Pulmonary artery endothelial cell (primary cell): ENCODE results near the gene CCDC148. TPM values are rescaled to one million over a fixed set of nuclear protein-coding genes. Genes with fewer than 3 reads are reported as not detected.

ENCODE experiments used
- DNase-seq: peaks from one replicate; pipeline ENCODE4 v3.0.0-alpha.2; 2011; ENCODE audit warnings: low read depth, low spot score
- total RNA-seq: library from RNA; depleted of rRNA; stranded (reverse); fragments of >200 nt; gene quantifications from 2 replicates; pipeline ENCODE4 v1.2.3, GENCODE V29; 2014

Gene CCDC148
- total RNA-seq, 1 donor from 2014 or later: not detected

DNA sequence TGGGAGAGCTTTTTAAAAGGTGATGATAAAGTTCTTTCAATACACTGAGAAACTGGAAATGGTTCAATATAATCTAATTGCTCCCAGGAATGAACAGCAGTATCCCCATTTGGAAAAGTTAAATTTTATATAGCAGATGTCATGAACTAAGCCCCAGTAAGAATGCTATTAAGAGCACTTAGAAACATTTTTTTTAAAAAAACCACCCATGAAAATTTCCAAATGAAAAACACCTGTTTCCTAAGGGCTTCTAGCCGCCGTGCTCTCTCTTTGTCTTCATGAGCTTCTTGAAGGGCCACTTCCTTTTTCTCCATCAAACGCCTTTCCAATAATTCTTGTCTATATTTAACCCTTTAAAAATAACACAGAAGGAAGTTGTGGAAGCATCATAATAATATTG lies 277.9 kb downstream of the CCDC148 start:
- no peak for DNase-seq

DNA sequence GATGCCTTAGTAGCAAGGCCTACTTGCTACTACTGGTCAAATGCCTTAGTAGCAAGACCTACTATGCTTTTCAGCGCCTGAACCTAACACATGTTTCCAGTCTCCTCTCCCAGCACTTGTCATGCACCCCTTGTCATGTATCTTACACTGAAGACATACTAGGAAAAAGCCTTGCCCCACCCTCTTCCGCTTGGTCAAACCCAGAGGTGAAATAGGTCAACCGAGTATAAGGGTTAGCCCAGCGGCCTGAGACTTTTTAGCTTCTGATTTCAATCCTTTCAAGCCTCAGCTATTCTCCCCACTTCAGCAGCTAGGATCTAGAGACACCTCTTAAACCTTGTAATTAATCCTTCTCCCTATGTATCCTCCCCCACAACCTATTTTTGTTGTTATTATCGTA lies 281.6 kb downstream of the CCDC148 start:
- DNase-seq: no peak

DNA sequence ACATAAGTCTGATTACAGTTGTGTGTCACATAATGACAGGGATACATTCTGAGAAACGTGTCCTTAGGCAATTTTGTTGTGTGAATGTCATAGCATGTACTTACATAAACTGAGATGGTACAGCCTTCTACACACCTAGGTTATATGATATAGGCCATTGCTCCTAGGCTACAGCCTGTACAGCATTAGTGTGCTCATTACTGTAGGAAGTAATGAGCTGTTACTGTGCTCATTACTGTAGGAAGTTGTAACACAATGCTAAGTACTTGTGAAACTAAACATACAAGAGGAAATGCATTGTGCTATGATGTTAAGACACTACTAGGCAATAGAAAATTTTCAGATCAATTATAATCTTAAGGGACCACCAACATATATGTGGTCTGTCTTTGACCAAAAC lies 282.1 kb downstream of the CCDC148 start:
- no peak for DNase-seq

DNA sequence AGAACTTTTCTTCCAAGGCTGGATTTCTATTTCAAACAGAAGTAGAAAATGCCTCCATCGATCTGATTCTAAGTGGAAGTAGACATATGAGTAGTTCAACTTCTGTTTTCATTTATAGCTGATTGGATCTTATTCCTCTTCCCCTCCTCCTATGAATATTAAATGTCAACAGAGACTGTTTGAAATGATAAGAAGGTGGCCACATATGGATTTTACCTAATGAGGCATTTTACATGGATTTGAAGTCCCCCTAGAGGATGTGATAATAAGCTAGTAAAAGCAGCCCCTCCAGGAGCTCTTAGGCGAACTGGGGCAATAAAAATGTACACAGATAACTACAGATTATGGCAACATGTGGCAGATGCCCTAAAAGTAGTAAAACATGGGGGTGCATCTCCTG lies 283.8 kb downstream of the CCDC148 start:
- no peak for DNase-seq

DNA sequence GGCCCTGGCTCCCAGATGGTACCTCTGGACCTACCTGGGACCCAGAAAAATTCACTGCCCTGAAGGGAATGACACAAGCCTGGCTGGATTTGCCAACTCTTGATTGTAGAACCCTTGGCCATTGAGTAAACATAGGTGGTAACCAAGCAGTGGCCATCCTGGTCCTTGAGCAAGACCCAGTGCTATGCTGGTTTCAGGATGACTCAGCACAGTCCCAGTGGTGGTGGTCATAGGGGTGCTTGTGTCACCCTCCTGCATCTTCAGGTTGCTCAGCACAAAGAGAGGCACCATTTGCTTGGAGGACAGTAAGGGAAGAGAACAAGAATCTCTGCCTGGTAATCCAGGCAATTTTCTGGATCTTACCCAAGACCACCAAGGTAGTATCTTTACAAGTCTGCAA lies 302.0 kb downstream of the CCDC148 start:
- DNase-seq: no peak

DNA sequence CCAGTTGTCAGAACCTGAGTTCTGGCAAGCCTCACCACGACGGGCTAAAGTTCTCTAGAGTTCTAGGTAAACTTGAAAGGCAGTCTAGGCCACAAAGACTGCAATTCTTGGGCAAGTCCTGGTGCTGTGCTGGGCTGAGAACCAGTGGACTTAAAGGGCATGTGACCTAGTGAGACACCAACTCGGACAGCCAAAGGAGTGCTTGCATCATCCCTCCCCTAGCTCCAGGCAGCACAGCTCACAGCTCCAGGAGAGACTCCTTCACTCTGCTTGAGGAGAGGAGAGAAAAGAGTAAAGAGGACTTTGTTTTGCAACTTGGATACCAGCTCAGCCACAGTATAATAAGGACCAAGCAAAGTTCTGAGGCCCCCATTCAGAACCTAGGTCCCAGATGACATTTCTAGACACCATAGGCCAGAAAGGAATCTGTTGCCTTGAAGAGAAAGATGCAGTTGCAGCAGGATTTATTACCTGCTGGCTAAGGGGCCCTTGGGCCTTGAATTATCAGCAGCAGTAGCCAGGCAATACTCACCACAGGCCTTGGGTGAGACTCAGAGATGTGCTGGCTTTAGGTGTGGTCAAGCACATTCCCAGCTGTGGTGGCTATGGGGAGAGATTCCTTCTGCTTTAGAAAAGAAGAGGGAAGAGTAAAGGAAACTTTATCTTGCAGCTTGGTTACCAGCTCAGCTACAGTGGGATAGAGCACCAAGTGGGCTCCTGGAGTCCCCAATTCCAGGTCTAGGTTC lies 303.1 kb downstream of the CCDC148 start:
- no peak for DNase-seq

DNA sequence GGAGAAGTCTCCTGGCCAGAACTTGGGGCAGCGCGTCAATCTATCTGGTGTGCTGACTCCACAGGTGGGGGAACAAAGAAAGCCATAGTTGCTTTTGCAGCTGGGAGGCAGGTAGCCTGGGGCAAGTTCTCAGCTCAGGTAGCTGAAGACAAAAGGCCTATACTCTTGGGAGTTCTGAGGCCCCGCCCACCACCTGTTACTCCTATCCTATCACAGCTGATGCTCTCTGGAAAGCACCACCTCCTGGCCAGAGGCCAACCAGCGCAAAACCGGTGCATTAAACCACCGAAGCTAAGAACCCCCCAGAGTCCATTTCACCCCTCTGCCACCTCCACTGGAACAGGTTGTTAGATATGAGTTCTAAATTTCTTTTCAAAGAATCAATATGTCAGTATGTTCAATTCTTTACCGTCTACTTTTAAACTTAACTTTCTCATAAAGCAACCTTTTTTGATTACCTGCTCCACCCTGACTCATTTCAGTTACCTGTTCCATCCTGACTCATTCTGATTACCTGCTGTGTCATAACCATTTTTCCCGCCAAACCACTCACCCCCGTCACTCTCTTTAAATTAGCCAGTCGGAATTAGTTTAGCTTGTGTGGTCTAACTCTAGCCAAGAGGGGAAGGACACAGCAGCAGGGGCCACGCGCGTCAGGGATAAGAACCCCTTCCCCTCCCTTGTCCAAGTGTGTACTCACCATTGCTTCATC lies 311.5 kb downstream of the CCDC148 start:
- no peak for DNase-seq

DNA sequence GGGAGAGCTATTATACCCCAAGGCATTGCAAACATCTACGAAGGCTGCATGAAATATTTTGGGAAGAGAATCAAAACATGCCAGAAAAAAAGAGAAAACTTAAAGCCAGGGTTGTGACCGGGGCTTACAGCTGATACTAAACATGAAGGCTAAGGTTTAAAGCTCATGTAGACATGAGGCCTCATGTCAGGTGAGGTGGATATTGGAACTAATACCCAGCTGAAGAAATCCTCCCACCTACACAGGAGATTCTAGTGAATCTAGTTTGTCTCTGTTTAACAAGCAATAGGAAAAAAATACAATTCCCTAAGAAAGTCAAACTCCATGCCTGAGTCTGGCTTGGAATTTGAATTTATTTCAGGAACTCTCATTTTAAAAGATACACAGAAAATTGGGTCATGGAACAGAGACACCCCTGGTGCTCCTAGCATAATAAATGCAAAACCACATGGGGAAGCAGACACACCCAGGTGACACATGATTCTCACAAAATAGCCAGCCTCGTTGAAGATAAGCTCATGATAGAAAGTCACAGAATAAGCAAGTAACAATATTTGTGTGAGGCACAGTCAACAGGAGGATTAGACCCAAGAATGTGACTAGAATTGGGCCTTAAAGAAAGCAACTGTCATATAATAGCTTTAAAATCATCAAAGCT lies 312.7 kb downstream of the CCDC148 start:
- no peak for DNase-seq

DNA sequence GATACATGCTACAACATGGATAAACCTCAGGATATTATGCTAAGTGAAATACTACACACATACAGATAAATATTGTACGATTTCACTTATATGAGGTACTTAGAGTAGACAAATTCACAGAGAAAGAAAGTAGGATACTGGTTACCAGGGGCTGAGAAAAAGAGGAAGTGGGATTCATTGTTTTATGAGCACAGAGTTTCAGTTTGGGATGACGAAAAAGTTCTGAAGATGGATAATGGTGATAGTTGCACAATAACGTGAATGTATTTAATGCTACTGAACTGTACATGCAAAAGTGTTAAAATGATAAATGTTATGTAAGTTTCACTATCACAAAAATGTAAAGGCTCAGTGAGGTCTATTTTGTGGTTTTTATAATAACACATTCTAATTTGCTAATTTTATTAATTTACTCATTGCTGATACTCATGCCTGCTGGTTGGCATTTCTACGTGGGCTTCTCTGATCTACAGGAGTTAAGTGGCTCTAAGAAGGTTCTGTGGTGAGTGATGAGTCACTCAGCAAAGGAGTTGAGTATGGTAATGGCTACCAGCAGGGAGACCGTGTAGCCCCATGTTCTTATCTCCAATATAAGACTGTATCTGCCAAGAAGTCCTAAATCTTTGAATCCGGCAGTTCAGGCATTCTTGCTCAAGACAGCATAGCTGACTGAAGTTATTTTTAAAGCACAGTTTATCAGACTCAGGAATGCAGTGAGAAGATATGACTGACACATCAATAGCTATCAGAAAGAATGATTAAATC lies 313.8 kb downstream of the CCDC148 start:
- no peak for DNase-seq

DNA sequence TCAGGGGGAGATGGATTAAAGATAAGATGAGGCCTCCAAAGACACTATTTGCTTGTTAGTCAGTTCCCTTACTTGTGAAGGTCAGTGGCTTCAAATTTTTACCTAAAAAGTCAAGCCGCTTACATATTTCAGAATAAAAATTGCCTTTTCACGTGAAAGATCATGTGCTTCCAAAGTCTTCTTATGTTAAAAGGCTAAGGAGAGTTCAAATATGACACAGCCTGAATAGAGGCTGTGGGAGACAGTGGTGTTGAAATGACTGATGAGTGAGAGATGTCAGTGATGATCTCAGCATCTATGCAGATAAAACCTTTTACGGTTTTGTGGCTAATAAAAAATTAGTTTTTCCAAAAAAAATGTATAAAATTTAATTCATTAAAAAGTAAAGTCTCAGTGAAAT lies 314.4 kb downstream of the CCDC148 start:
- no peak for DNase-seq

DNA sequence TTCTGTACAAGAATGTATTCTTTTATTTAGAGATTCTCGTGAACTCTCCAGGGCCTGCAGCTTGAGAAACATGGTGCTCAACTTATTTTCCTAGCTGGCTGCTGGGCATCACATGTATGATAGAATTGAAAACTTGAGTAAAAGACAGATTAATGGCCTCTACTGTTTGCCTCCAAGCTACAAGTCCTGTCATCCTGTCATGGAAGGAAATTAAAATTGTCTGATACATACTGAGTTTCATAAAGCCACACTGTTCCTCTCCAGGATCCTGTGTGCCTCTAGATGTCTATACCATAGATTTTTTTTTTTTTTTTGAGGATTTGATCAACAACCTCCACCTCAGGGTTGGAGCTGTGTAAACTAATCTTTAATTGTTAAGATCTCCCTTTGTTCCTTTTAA lies 316.4 kb downstream of the CCDC148 start:
- no peak for DNase-seq

DNA sequence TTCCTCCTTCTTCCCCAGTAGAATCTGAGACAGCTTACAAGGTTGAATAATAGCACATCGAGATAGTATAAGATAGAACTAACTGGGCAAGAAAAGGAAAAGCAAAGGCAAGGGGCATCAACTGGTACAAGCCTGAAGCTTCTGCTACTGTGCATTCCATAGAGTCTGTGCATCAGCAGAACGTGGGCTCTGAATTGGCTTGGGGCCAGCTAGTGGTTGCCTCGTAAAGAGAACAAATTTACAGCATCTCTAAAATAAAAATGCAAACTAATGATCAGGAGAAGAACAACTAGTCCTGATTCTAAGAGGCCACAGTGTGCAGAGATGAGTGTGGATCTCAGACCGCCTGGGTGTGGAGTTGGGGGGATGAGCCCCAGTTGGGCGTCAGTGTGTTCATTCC lies 318.3 kb downstream of the CCDC148 start:
- no peak for DNase-seq

DNA sequence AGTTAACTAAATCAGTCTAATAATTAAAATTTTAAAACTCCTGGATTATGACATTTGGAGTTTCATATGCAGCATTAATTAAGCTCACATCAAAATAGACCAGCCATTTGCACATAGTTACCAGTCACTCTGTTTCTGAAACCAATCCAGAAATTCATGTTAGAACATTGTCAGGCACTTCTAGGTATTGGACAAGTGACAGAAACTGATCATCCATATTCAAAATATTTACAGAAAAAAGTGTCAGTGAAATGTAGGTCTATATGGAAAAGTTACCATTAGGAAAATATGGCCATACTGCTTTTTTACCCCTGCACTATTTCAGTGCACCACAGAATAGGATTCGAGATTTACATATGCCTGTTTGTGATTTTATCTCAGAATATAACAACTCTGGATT lies 321.5 kb downstream of the CCDC148 start:
- no peak for DNase-seq

DNA sequence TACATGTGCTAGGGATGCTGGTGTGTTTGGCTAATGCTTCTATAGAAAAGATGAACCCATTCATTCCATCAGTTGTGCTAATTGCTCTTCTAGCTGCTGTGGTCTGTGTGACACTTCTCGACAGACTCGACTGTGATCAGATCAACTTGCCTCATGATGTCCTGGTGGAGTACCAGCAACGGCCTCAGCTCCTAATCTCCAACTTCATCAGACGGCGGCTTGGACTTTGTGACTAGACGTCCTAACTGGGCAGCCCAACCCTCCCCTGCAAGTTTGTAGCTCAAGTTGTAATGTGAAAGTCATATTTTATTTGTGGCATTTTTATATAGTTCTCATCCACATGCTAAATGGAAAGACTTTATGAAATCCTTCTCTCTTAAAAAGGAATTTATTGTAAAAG lies 321.9 kb downstream of the CCDC148 start:
- DNase-seq: no peak

DNA sequence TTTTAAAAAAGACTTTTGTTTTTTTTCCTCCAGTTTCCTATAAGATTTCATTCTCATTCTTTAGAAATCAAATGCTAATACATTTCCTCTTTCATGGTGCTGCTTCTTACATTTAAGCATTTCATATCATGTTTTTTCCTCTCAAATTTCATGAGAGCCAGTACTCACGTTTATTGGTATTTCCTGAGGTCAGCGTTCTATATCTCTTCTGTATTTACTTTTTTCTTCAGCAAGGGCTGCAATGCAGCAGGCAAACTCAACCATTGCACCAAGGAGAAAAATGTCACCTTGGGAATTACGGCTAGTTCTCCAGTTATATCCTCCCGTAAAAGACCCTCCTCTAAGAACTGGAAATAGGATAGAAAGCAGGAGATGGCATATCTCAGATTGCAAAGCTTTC lies 322.5 kb downstream of the CCDC148 start:
- no peak for DNase-seq

DNA sequence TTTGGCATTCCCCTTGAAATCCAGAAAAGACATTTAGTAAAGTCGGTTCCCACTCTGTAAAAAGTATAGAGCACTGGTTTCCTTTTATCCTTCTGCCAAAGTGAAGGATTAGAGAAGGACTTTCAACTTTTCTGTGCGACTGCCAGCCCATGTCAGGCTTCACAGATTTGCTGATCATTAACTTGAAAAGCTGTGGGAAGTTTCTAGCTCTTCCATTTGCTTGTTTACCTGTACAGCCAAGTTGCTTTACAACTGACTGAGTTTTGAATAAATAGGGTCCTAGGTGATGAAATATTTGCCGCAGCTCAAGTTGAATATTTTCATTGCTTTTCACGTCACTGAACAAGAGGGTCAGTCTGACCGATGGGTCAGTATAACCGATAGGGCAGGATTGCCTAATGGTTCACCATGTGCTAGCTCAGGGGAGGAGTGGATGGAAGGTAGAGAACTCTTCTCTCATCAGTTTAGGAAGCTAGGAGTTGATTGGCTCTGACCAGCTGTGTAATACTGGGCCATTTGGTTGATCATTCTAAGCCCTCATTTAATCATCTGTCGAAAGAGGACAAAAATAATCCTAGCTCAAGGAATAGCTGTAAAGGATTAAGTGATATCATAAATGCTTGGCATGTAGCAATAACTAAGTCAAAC lies 324.5 kb downstream of the CCDC148 start:
- no peak for DNase-seq

DNA sequence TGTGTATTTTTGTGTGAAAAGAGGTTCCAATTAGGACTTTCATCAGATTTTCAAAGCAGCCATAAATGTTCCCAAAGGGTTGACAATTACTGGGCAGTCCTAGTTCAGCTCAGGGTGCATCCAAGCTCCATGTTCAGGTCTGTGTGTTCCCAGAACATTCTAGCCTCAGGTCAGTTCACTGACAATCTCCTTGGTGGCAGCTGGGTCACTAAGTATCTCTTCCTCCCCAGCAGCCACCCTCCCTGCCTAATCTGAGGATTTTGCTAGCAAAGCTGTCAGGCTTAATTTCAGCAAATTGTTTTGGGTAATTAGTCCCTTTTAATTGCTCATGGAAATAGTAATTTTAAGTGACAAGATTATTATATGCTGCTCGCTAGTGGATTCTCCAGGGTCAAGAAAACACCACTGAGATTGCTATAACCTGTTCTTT lies 325.1 kb downstream of the CCDC148 start:
- no peak for DNase-seq

DNA sequence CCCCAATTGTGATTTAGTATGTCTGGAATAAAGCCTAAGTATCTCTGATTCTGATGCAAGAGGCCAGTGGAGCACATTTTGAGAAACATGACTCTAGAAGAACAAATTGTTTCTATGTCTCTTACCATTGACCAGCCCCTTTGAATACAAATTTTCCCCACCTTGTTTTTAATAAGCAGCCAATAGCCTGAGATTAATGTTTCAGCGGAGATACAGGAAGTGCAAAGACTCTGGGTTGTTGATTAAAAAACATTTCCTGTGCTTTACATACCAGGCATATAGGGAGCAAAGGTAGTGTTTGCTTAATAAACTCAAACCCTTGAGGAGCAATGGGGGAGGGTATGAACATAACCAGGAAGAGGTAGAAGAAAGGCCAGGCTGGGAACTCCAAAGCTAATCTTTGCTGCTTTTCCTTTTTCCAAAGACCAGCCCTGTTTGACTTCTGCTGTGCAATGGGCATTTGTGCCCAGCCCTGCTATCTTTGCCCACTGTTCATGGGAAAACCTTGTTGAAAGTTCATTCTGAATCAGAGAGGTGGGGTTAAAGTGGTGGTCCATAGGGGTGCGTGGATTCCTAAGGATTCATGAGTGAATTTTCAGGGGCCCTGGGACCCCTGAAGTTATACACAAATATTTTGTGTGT lies 325.6 kb downstream of the CCDC148 start:
- no peak for DNase-seq

DNA sequence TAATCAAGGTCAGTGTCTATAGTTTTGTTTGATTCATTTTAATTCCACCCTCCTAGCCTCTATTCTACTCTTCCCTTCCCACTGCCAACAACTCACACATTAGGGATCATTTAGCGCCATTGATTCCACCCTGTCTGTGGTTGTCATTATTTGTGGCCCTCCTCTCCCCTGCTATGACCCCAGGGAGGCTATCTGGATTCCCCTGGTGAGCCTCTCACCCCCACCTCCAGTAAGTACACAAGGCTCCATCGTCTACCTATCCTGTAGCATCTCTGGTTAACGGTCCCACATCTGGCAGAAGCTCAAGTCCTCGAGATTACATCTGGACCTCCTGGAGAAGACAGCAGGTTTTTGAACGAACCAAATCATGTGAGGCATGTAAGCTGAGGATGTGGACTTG lies 327.5 kb downstream of the CCDC148 start:
- no peak for DNase-seq

DNA sequence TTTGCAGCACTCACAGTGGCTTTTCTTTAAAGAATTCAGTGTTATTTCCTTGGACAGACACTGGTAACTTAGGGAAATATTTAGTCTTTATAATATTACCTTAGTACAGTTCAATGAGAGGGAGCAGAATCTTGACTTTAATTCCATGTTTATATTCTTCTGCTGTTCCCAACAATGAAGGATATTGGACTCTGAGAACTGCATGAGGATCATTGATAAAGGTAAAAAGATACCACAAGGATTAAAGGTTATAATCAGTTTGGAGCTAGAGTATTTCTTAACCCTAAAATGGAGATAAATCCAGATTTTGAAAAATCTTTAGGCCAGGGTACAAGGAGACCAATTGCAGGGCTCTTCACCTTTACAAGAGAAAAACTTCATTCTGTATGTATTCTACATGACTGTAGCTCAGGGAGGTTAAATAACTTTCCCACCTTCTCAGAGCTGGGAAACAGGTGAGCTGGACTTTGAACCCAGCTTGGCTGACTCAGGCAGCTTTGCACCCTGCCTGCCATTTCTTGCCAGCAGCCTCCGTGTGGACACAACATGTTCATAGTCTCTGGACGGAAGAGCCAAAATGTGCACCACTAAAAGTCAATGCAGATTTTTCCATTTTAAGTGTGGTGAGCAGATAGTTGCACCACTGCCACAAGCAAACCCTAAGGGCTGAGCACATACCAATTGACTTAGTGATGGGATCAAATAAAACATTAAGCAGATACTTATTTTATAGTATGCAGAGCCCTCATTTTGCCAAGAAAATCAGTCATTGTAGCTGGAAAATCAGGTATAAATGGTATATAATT lies 328.2 kb downstream of the CCDC148 start:
- no peak for DNase-seq
